IPS DF 4.7 (cell line): ENCODE data around the gene VNN1.
"Not testable (repeated sequence)": the region's sequence is repeated elsewhere in the genome, so short reads cannot be mapped to it uniquely, and the experiment has no call there.

Source experiments
- DNase-seq: peaks from one replicate; pipeline ENCODE4 v3.0.0-alpha.2; 2013; ENCODE audit warnings: low spot score; ENCODE audit errors: extremely low read depth

Gene VNN1

GRCh38 chr6:132673376-132674094, 40.3 kb downstream of the VNN1 start:
- no peak for DNase-seq

- DNase-seq = no peak
These were observed 42.6 kb downstream of the VNN1 start for GRCh38 chr6:132671295-132671694.

GRCh38 chr6:132669690-132670291, 44.1 kb downstream of the VNN1 start:
- DNase-seq = no peak

GRCh38 chr6:132666118-132666517, 47.7 kb downstream of the VNN1 start:
- no peak for DNase-seq

- no peak for DNase-seq
These were observed 49.4 kb downstream of the VNN1 start for GRCh38 chr6:132664309-132665034.

GRCh38 chr6:132663661-132664060, 50.2 kb downstream of the VNN1 start:
- no peak for DNase-seq

- DNase-seq = no peak
These were observed 51.9 kb downstream of the VNN1 start for GRCh38 chr6:132661906-132662305.

- no peak for DNase-seq
These were observed 54.8 kb downstream of the VNN1 start, which contains the start of gene TAAR1 for GRCh38 chr6:132659082-132659481. TSS of gene TAAR1 (minus strand) at chr6:132659182. CDS start at chr6:132646003, 13,179 bp downstream.

GRCh38 chr6:132651062-132651461, 62.8 kb downstream of the VNN1 start:
- DNase-seq = no peak

- no peak for DNase-seq
These were observed 63.4 kb downstream of the VNN1 start for GRCh38 chr6:132650429-132650828.

- DNase-seq = no peak
These were observed 65.0 kb downstream of the VNN1 start for GRCh38 chr6:132648828-132649227.

- DNase-seq = no peak
These were observed 65.5 kb downstream of the VNN1 start for GRCh38 chr6:132648356-132648755.

GRCh38 chr6:132643547-132643946, 70.3 kb downstream of the VNN1 start:
- no peak for DNase-seq

GRCh38 chr6:132637135-132637534, 76.7 kb downstream of the VNN1 start:
- not testable (repeated sequence) for DNase-seq

GRCh38 chr6:132635906-132636305, 77.9 kb downstream of the VNN1 start:
- DNase-seq = not testable (repeated sequence)

- DNase-seq = not testable (repeated sequence)
These were observed 78.6 kb downstream of the VNN1 start for GRCh38 chr6:132635288-132635687.

- DNase-seq = no peak
These were observed 79.1 kb downstream of the VNN1 start for GRCh38 chr6:132634796-132635195.

- no peak for DNase-seq
These were observed 80.5 kb downstream of the VNN1 start for GRCh38 chr6:132633362-132633761.
